ENCODE measurements around the gene LMTK2.

LMTK2 gene

DNA sequence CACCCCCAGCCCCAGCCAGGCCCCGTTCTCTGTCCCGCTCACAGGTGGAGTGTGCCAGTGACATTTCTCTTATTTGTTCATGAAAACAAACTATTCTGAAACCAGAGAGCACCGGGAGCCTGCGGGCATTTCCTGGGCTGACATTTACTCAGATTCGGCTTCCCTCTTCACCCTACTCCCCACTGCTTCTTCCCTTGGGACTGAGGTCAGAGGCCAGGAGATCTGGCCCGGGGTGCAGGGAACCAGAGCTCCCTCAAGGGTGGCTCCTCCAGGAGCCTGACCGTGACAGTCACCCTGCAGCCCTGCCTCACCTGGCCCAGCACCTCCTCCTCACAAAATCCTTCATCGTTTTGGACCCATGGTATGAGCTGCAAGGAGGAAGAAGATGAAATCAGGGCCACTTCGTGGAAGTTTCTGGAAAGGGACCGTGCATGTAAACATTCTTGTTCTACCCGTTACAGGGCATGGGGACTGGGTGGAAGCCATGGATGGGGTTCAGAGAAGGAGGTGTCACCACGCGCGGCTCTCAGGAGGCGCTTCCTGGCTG, 116.8 kb downstream of the LMTK2 start:
- no peak overlapping the region for H3K9ac ChIP-seq (ENCODE audit: insufficient read length, low read depth)
- peaks cover 5% of the 10 kb centered on the region for H3K4me1 ChIP-seq (ENCODE audit: insufficient read depth, insufficient read length)
- H3K4me3 ChIP-seq (ENCODE audit: insufficient read length, low read depth), result no peak overlapping the region
- no peaks in the 10 kb centered on the region for H3K9me3 ChIP-seq (ENCODE audit: insufficient read depth, low read length)
- H3K36me3 ChIP-seq (ENCODE audit: insufficient read depth, insufficient read length, low read length), result no peaks in the 10 kb centered on the region
- TF ChIP-seq YY1 (IDR thresholded peaks at IDR 0.05; ENCODE audit: insufficient read depth, insufficient read length), result no peak
- no peak for TF ChIP-seq ZNF274 (IDR thresholded peaks at IDR 0.05; ENCODE audit: low read depth, low read length)
- no peak for TF ChIP-seq SUZ12 (IDR thresholded peaks at IDR 0.05; ENCODE audit: extremely low read depth, insufficient read depth, insufficient read length)
- H3K27me3 ChIP-seq (ENCODE audit: insufficient read depth, insufficient read length), result no peaks in the 10 kb centered on the region
- no peak for DNase-seq (ENCODE audit: low read depth, low spot score)

DNA sequence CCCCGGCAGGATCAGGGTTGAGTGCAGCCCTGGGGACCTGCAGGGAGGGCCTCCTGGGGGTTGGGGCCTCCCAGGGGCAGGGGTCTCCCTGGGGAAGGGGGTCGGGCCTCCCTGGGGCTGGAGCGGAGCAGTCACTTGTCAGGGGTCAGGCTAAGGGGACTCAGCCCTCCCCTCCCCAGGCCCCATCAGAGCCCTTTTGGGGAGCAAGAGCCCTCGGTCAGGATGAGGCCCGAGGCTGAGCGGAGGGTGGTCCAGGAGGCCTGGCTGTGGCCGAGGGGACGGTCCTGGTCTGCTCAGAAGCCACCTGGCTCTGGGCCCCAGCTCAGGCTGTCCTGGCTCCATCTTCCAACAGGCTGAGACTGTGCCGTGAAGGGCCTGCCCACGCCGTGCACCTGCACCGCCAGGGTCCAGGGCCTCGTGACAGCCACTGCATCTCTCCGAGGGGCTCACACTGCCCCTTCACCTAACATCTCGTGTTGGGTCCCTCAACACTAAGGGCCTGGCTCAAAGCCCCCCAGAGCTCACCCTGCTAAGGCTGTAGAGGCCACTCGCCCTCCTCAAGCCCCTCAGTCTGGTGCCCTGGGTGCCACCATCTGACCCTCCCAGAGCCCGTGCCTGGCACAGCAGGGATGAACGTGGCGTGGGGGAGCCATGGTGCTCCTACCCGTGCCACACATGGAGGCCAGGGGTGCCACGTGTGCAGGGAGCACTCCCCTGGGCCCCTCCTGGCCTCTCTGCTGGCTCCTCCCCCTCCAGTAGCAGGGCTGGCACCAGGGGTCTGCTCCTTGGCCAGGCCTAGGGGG, 117.4 kb downstream of the LMTK2 start:
- Histone ChIP-seq H3K27me3 (ENCODE audit: insufficient read depth, insufficient read length) (no peaks in the 10 kb centered on the region), H3K9me3 (ENCODE audit: insufficient read depth, low read length) (no peaks in the 10 kb centered on the region), H3K4me1 (ENCODE audit: insufficient read depth, insufficient read length) (peaks cover 5% of the 10 kb centered on the region), H3K36me3 (ENCODE audit: insufficient read depth, insufficient read length, low read length) (no peaks in the 10 kb centered on the region), H3K9ac (ENCODE audit: insufficient read length, low read depth) (no peak overlapping the region), H3K4me3 (ENCODE audit: insufficient read length, low read depth) (no peak overlapping the region)
- DNase-seq (ENCODE audit: low read depth, low spot score), result no peak
- TF ChIP-seq SUZ12 (IDR thresholded peaks at IDR 0.05; ENCODE audit: extremely low read depth, insufficient read depth, insufficient read length), result no peak

DNA sequence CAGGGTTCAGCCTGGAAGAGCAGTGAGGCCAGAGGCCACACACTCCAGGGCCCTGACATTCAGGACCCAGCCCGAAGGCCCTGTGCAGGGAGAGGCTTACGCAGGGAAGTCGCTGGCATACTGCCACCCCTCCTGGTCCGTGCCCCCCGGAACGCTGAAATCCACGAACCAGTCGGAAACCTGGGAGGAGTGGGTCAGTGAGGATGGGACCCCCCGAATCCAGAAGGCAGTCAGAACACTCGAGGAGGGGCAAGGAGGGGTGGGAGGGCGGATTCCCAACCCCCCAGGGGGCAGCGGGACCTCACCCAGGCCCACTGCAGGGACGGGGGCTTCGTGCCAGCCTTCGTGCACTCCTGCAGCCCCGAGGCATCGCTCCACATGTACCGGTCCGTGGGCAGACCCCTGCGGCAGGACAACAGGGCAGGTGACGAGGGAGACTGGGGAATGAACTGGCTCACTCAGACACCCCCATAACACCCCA, 118.1 kb downstream of the LMTK2 start:
- Histone ChIP-seq H3K4me1 (ENCODE audit: insufficient read depth, insufficient read length) (peaks cover 5% of the 10 kb centered on the region), H3K9me3 (ENCODE audit: insufficient read depth, low read length) (no peaks in the 10 kb centered on the region), H3K27me3 (ENCODE audit: insufficient read depth, insufficient read length) (no peaks in the 10 kb centered on the region), H3K4me3 (ENCODE audit: insufficient read length, low read depth) (no peak overlapping the region), H3K9ac (ENCODE audit: insufficient read length, low read depth) (no peak overlapping the region), H3K36me3 (ENCODE audit: insufficient read depth, insufficient read length, low read length) (no peaks in the 10 kb centered on the region)
- TF ChIP-seq SUZ12 (IDR thresholded peaks at IDR 0.05; ENCODE audit: extremely low read depth, insufficient read depth, insufficient read length), result no peak
- TF ChIP-seq ZNF274 (IDR thresholded peaks at IDR 0.05; ENCODE audit: low read depth, low read length), result no peak
- TF ChIP-seq YY1 (IDR thresholded peaks at IDR 0.05; ENCODE audit: insufficient read depth, insufficient read length), result no peak
- DNase-seq (ENCODE audit: low read depth, low spot score), result no peak

DNA sequence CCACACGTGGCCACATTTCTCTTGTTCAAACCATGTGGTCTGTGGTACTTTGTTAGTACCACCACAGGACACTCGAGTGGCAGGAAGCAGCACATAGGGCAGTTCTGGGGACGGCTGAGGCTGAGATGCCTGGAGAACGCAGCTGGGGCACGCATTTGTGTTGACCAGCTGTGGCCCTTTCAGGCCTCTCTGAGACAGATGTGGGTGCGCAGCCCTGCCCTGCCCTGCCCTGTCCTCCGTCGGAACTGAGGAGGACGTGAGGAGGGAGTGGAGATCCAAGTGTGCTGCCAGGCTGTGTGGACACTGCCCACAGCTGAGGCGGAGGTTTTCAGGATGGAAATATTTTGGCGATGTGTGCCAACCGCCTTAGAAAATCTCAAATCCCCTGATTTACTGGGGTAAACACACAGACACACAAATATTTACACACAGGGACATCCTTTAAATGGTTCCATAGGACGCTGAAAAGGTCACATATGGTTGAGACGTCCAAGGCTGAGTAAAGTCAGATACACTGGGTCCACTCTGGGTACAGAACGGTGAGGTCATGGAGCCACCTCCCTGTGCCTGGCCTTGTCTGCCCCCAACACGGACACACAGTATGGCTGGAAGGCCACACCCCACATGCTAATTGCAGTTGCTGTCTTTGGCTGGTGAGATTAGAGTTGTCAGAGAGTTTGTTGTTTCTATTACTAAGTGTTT, 119.4 kb downstream of the LMTK2 start:
- H3K36me3 ChIP-seq (ENCODE audit: insufficient read depth, insufficient read length, low read length), result no peaks in the 10 kb centered on the region

DNA sequence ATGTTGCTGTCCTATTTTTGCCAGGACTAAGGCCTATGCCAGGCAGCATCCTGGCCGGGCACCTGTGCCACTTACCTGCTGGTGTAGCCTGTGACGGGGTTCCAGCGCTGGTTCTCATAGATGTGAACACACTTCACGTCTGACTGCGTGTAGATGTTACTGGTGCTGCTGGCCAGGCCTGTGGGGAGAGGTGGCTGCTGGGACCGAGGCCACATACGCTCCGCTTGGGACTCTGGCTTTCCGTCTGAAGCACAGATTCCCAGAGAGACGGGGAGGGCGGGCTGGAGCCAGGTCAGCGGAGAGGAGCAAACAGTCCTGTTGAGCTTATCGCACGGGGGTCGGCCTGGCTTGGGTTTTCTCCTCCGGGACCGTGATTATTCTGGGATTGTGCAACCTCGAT, 121.3 kb downstream of the LMTK2 start:
- Histone ChIP-seq H3K9me3 (ENCODE audit: insufficient read depth, low read length) (no peaks in the 10 kb centered on the region), H3K4me1 (ENCODE audit: insufficient read depth, insufficient read length) (peaks cover 5% of the 10 kb centered on the region), H3K27me3 (ENCODE audit: insufficient read depth, insufficient read length) (no peaks in the 10 kb centered on the region), H3K4me3 (ENCODE audit: insufficient read length, low read depth) (no peak overlapping the region), H3K36me3 (ENCODE audit: insufficient read depth, insufficient read length, low read length) (no peaks in the 10 kb centered on the region), H3K9ac (ENCODE audit: insufficient read length, low read depth) (no peak overlapping the region)
- DNase-seq (ENCODE audit: low read depth, low spot score), result no peak
- TF ChIP-seq ZNF274 (IDR thresholded peaks at IDR 0.05; ENCODE audit: low read depth, low read length) (no peak), SUZ12 (IDR thresholded peaks at IDR 0.05; ENCODE audit: extremely low read depth, insufficient read depth, insufficient read length) (no peak), YY1 (IDR thresholded peaks at IDR 0.05; ENCODE audit: insufficient read depth, insufficient read length) (no peak)

More for the DNA sequence above, 119.4 kb downstream of the LMTK2 start:
- H3K4me3 ChIP-seq (ENCODE audit: insufficient read length, low read depth), result no peak overlapping the region
- TF ChIP-seq YY1 (IDR thresholded peaks at IDR 0.05; ENCODE audit: insufficient read depth, insufficient read length) (no peak), ZNF274 (IDR thresholded peaks at IDR 0.05; ENCODE audit: low read depth, low read length) (no peak), SUZ12 (IDR thresholded peaks at IDR 0.05; ENCODE audit: extremely low read depth, insufficient read depth, insufficient read length) (no peak)
- no peaks in the 10 kb centered on the region for H3K27me3 ChIP-seq (ENCODE audit: insufficient read depth, insufficient read length)
- DNase-seq (ENCODE audit: low read depth, low spot score), result no peak
- no peaks in the 10 kb centered on the region for H3K9me3 ChIP-seq (ENCODE audit: insufficient read depth, low read length)
- peaks cover 5% of the 10 kb centered on the region for H3K4me1 ChIP-seq (ENCODE audit: insufficient read depth, insufficient read length)
- no peak overlapping the region for H3K9ac ChIP-seq (ENCODE audit: insufficient read length, low read depth)

DNA sequence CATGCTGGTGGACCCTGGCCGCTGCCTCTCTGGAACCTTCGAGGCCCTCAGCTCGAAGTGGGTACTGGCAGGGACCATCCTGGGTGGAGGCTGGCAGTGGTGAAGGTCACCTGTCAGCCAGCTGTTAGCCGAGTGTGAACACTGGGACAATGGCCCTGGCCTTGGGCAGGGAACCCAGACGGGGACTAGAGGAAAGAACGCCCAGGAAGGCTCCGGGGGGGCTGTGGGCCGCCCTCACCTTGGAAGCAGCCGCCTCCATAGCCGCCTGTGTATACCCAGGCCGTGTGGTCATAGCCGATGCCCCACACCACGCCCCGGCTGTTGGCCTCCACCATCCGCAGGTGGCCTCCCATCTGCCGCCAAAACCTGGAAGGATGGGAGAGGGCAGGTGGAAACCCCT, 122.1 kb downstream of the LMTK2 start:
- Histone ChIP-seq H3K4me3 (ENCODE audit: insufficient read length, low read depth) (no peak overlapping the region), H3K4me1 (ENCODE audit: insufficient read depth, insufficient read length) (peaks cover 5% of the 10 kb centered on the region), H3K27me3 (ENCODE audit: insufficient read depth, insufficient read length) (no peaks in the 10 kb centered on the region), H3K9ac (ENCODE audit: insufficient read length, low read depth) (no peak overlapping the region), H3K36me3 (ENCODE audit: insufficient read depth, insufficient read length, low read length) (no peaks in the 10 kb centered on the region), H3K9me3 (ENCODE audit: insufficient read depth, low read length) (no peaks in the 10 kb centered on the region)
- no peak for TF ChIP-seq ZNF274 (IDR thresholded peaks at IDR 0.05; ENCODE audit: low read depth, low read length)
- no peak for TF ChIP-seq YY1 (IDR thresholded peaks at IDR 0.05; ENCODE audit: insufficient read depth, insufficient read length)
- no peak for TF ChIP-seq SUZ12 (IDR thresholded peaks at IDR 0.05; ENCODE audit: extremely low read depth, insufficient read depth, insufficient read length)
- no peak for DNase-seq (ENCODE audit: low read depth, low spot score)

DNA sequence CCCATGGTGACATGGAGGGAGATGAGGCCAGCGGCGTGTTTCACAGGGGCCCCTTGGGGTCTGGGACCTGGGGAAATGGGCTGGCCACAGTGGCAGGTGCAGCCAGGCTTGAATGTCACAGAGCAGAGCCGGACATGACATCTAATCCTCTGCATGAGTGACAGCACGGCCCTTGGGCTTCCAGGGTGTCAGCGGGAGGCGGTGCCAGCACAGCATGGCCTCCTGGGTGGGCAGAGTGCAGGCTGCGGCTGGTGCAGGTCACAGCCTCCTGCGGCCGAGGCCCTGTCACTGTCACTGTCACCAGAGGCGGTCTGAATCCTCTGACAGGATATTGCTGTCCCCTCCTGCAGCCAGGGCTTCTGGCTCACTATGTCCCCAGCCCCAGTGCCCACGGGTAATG, 122.8 kb downstream of the LMTK2 start:
- no peaks in the 10 kb centered on the region for H3K9me3 ChIP-seq (ENCODE audit: insufficient read depth, low read length)
- H3K27me3 ChIP-seq (ENCODE audit: insufficient read depth, insufficient read length), result no peaks in the 10 kb centered on the region
- no peak overlapping the region for H3K9ac ChIP-seq (ENCODE audit: insufficient read length, low read depth)
- TF ChIP-seq YY1 (IDR thresholded peaks at IDR 0.05; ENCODE audit: insufficient read depth, insufficient read length) (no peak), SUZ12 (IDR thresholded peaks at IDR 0.05; ENCODE audit: extremely low read depth, insufficient read depth, insufficient read length) (no peak), ZNF274 (IDR thresholded peaks at IDR 0.05; ENCODE audit: low read depth, low read length) (no peak)
- H3K4me3 ChIP-seq (ENCODE audit: insufficient read length, low read depth), result no peak overlapping the region
- peaks cover 5% of the 10 kb centered on the region for H3K4me1 ChIP-seq (ENCODE audit: insufficient read depth, insufficient read length)
- DNase-seq (ENCODE audit: low read depth, low spot score), result no peak
- no peaks in the 10 kb centered on the region for H3K36me3 ChIP-seq (ENCODE audit: insufficient read depth, insufficient read length, low read length)
